HepG2 (cell line): ENCODE results near the gene TP53I3. TPM values are rescaled to one million over a fixed set of nuclear protein-coding genes. Genes with fewer than 3 reads are reported as not detected.

ENCODE experiments used
- CAMTA2 ChIP-seq: sonication (generic); formaldehyde crosslinking; IDR thresholded peaks from 2 replicates; pipeline ENCODE4 v1.4.0; 2020; ENCODE audit warnings: mild to moderate bottlenecking, missing genetic modification reagents, borderline replicate concordance
- DR1 ChIP-seq: sonication (generic); formaldehyde crosslinking; IDR thresholded peaks from 2 replicates; pipeline ENCODE4 v1.8.0; 2021; ENCODE audit warnings: mild to moderate bottlenecking, missing genetic modification reagents, inconsistent platforms
- ELK4 ChIP-seq: sonication (generic); formaldehyde crosslinking; IDR thresholded peaks from 2 replicates; pipeline ENCODE4 v1.9.0; 2021; ENCODE audit warnings: missing genetic modification reagents, borderline replicate concordance
- HBP1 ChIP-seq: IDR thresholded peaks from 2 replicates; pipeline ENCODE4 v1.6.1; 2016; ENCODE audit warnings: low read depth, control low read depth
- LRRFIP1 ChIP-seq: sonication (generic); formaldehyde crosslinking; conservative IDR thresholded peaks from 2 replicates; pipeline ENCODE4 v1.4.0; 2020; ENCODE audit warnings: missing genetic modification reagents
- MIXL1 ChIP-seq: IDR thresholded peaks from 2 replicates; pipeline ENCODE4 v1.6.1; 2016
- MNT ChIP-seq: fragments of 450-650 bp; IDR thresholded peaks from 2 replicates; pipeline ENCODE4 v1.6.1; 2016
- NCOA2 ChIP-seq: sonication (generic); formaldehyde crosslinking; IDR thresholded peaks from 2 replicates; pipeline ENCODE4 v1.8.0; 2022; ENCODE audit warnings: inconsistent platforms
- PRDM10 ChIP-seq: sonication (generic); formaldehyde crosslinking; IDR thresholded peaks from 2 replicates; pipeline ENCODE4 v1.4.0; 2020; ENCODE audit warnings: low read depth, missing genetic modification reagents
- RNF2 ChIP-seq: fragments of 450-650 bp; conservative IDR thresholded peaks from 2 replicates; pipeline ENCODE4 v1.6.1; 2016; ENCODE audit warnings: low read depth
- SATB2 ChIP-seq: sonication (generic); formaldehyde crosslinking; IDR thresholded peaks from 2 replicates; pipeline ENCODE4 v1.5.0; 2020; ENCODE audit warnings: missing genetic modification reagents
- ZNF589 ChIP-seq: sonication (generic); formaldehyde crosslinking; conservative IDR thresholded peaks from 2 replicates; pipeline ENCODE4 v1.8.0; 2022; ENCODE audit warnings: mild to moderate bottlenecking, moderate library complexity, missing genetic modification reagents
- ZNF710 ChIP-seq: sonication (generic); formaldehyde crosslinking; IDR thresholded peaks from 2 replicates; pipeline ENCODE4 v1.5.0; 2020; ENCODE audit warnings: mild to moderate bottlenecking, missing genetic modification reagents, borderline replicate concordance
- ZNF724P ChIP-seq: sonication (generic); formaldehyde crosslinking; IDR thresholded peaks from 2 replicates; pipeline ENCODE4 v1.8.0; 2022; ENCODE audit warnings: missing genetic modification reagents, borderline replicate concordance
- ZNF816 ChIP-seq: sonication (generic); formaldehyde crosslinking; IDR thresholded peaks from 2 replicates; pipeline ENCODE4 v1.8.0; 2022; ENCODE audit warnings: missing genetic modification reagents, mild to moderate bottlenecking, borderline replicate concordance
- polyA plus RNA-seq, 8 experiments: library from polyadenylated mRNA; depleted of rRNA in 3 of 8; stranded (reverse) in 7 of 8; unstranded in 1 of 8; fragments of >200 nt; fragmentation: Illumina TruSeq in 4 of 8; extraction: Trizol in 4 of 8; gene quantifications; 2 replicates each; pipeline versions ENCODE4 v1.2.1 to v1.2.3, GENCODE V29; 2011 to 2016; ENCODE audit warnings: low read depth in 4 of 8, missing spikeins in 1 of 8, mixed read lengths in 1 of 8; ENCODE audit not compliant: insufficient read depth in 1 of 8
- total RNA-seq, 5 experiments: library from RNA; depleted of rRNA; stranded (reverse); fragments of >200 nt; fragmentation: Illumina TruSeq; extraction: Trizol; gene quantifications; 2 replicates each; pipeline ENCODE4 v1.2.3, GENCODE V29; 2016; ENCODE audit warnings: low read depth in 1 of 5

TP53I3 gene
- total and polyA plus RNA-seq, 2 of the 13 experiments (the other 11 are each of a cell fraction or from before 2014, with no cell fraction given), result 25.0 to 44.1 TPM

- TF ChIP-seq MNT (no peak), ZNF724P (CRISPR knock-in tag) (no peak), ELK4 (no peak), RNF2 (peak; percentile 84), DR1 (CRISPR knock-in tag) (0 out of 2 replicates have a peak, but pooled peaks have one; percentile 36), LRRFIP1 (CRISPR knock-in tag) (no peak), NCOA2 (no peak; the same call in 1 of the 2 replicates), CAMTA2 (peak; percentile 19; the same call in 1 of the 2 replicates), SATB2 (CRISPR knock-in tag) (no peak), ZNF816 (CRISPR knock-in tag) (0 out of 2 replicates have a peak, but pooled peaks have one; percentile 37), MIXL1 (CRISPR knock-in tag) (no peak), ZNF710 (CRISPR knock-in tag) (no peak), HBP1 (CRISPR knock-in tag) (no peak), PRDM10 (CRISPR knock-in tag) (no peak), ZNF589 (CRISPR knock-in tag) (0 out of 2 replicates have a peak, but pooled peaks have one; percentile 59)
Measured at GRCh38 chr2:24123195-24123921, 38.7 kb upstream of the TP53I3 start, which contains the start of the genes FAM228B and PFN4 (continued).
